Prostate gland (tissue), 2 donors: Measurements from ENCODE around the gene VASH2. TPM values are rescaled to one million over a fixed set of nuclear protein-coding genes. Genes with fewer than 3 reads are reported as not detected.
"Not testable (repeated sequence)": the region's sequence is repeated elsewhere in the genome, so short reads cannot be mapped to it uniquely, and the experiment has no call there.

Experiments used
- DNase-seq: peaks from one replicate; pipeline ENCODE4 v3.0.0-alpha.2; 2019; ENCODE audit warnings: low spot score
- H3K27ac ChIP-seq, 2 donors: fragments of 200-600 bp; sonication (generic); 2 replicates each; pipeline ENCODE4 v1.5.1; 2017 to 2019
- H3K27me3 ChIP-seq: fragments of 200-600 bp; sonication (generic); replicated peaks from 2 replicates; pipeline ENCODE4 v1.5.1; 2019; ENCODE audit not compliant: insufficient read depth
- H3K36me3 ChIP-seq, 2 donors: fragments of 200-600 bp; sonication (generic); 1 replicate in 1 of 2; 2 replicates in 1 of 2; pipeline versions ENCODE4 v1.5.1 to v1.8.1; 2017 to 2019
- H3K4me1 ChIP-seq: fragments of 200-600 bp; sonication (generic); replicated peaks from 2 replicates; pipeline ENCODE4 v1.5.1; 2019
- H3K4me3 ChIP-seq, 2 donors: fragments of 200-600 bp; sonication (generic); 2 replicates each; pipeline ENCODE4 v1.5.1; 2017 to 2019
- H3K9me3 ChIP-seq: fragments of 200-600 bp; sonication (generic); 2 replicates; pipeline ENCODE4 v1.5.1; 2017
- CTCF ChIP-seq, 4 experiments: fragments of 200-600 bp in 2 of 4; fragments of 450-650 bp in 2 of 4; sonication (generic) in 2 of 4; IDR thresholded peaks; 1 replicate in 3 of 4; 2 replicates in 1 of 4; pipeline ENCODE4 v1.5.1; 2016 to 2019; ENCODE audit warnings: antibody characterized with exemption in 4 of 4, mild to moderate bottlenecking in 2 of 4, moderate library complexity in 2 of 4
- POLR2A ChIP-seq: fragments of 450-650 bp; IDR thresholded peaks from one replicate; pipeline ENCODE4 v1.6.1; 2016; ENCODE audit warnings: antibody characterized with exemption, mild to moderate bottlenecking
- POLR2AphosphoS5 ChIP-seq: sonication (generic); formaldehyde crosslinking; IDR thresholded peaks from one replicate; pipeline ENCODE4 v1.6.1; 2017; ENCODE audit warnings: antibody characterized with exemption
- WGBS: methylation state at CpG from one replicate; pipeline ENCODE4 v1.1.5; 2018; 5-methylcytosine and 5-hydroxymethylcytosine counted together
- intact Hi-C: fragments of 100-400 bp; cut with DNase I; formaldehyde crosslinking; loops from one replicate; pipeline ENCODE4 v1.14.2; 2022
- total RNA-seq, 2 donors: library from RNA; depleted of rRNA; stranded (reverse); fragments of >200 nt; gene quantifications; one replicate each; pipeline ENCODE4 v1.1.0, GENCODE V29; 2016

Gene VASH2
- total RNA-seq, 2 donors from 2014 or later: 2.6 to 2.7 TPM

- H3K9me3 ChIP-seq: no peaks in the 10 kb centered on the region
- peak overlapping the region; percentile 91 to 93 for H3K27ac ChIP-seq
- H3K27me3 ChIP-seq: no peaks in the 10 kb centered on the region
- TF ChIP-seq CTCF (IDR thresholded peaks at IDR 0.05) (no peak), POLR2AphosphoS5 (no peak), POLR2A (no peak)
- no peak for DNase-seq
- intact Hi-C loops: no loop called here
- H3K4me3 ChIP-seq: peak overlapping the region; percentile 74 to 76
- H3K4me1 ChIP-seq: no peaks in the 10 kb centered on the region
- no peaks in the 10 kb centered on the region for H3K36me3 ChIP-seq
- WGBS: 14% methylated on average over 7 of the region's 7 CpGs
Observed at GRCh38 chr1:213014642-213015041, 64.3 kb downstream of the VASH2 start.

GRCh38 chr1:213015099-213016050 lies 65.0 kb downstream of the VASH2 start, which contains the start of gene ANGEL2:
TSS of gene ANGEL2 (minus strand) at chr1:213015867. CDS start at chr1:213015671, 196 bp downstream.
- H3K9me3 ChIP-seq: no peaks in the 10 kb centered on the region
- under 1% methylated on average over 66 of the region's 66 CpGs for WGBS
- intact Hi-C loops: no loop called here
- TF ChIP-seq POLR2AphosphoS5: peak; percentile 96
- no peak for TF ChIP-seq CTCF (IDR thresholded peaks at IDR 0.05)
- TF ChIP-seq POLR2A: peak; percentile 21
- peak within 1 kb of the TSS; percentile 91 to 93 for H3K27ac ChIP-seq
- peak; percentile 96 for DNase-seq
- H3K27me3 ChIP-seq: no peaks in the 10 kb centered on the region
- H3K4me1 ChIP-seq: no peaks in the 10 kb centered on the region
- H3K4me3 ChIP-seq: peak within 1 kb of the TSS; percentile 74 to 76
- H3K36me3 ChIP-seq: no peaks in the 10 kb centered on the region

GRCh38 chr1:213017447-213018273 lies 67.3 kb downstream of the VASH2 start:
- intact Hi-C loops: no loop called here
- no peaks in the 10 kb centered on the region for H3K36me3 ChIP-seq
- no peaks in the 10 kb centered on the region for H3K4me1 ChIP-seq
- DNase-seq: no peak
- no peak overlapping the region for H3K4me3 ChIP-seq
- no peak for TF ChIP-seq POLR2AphosphoS5
- 94% methylated on average over 9 of the region's 9 CpGs for WGBS
- no peak overlapping the region for H3K27ac ChIP-seq
- no peaks in the 10 kb centered on the region for H3K27me3 ChIP-seq
- H3K9me3 ChIP-seq: no peaks in the 10 kb centered on the region

- no peak for DNase-seq
- Histone ChIP-seq H3K4me1 (no peaks in the 10 kb centered on the region), H3K9me3 (no peaks in the 10 kb centered on the region), H3K36me3 (no peaks in the 10 kb centered on the region), H3K27me3 (no peaks in the 10 kb centered on the region), H3K4me3 (no peak overlapping the region), H3K27ac (no peak overlapping the region)
- intact Hi-C loops: no loop called here
- TF ChIP-seq POLR2AphosphoS5 (no peak), POLR2A (no peak), CTCF (IDR thresholded peaks at IDR 0.05) (no peak)
- 93% methylated on average over 4 of the region's 4 CpGs for WGBS
Observed at GRCh38 chr1:213019450-213019849, 69.1 kb downstream of the VASH2 start.

- TF ChIP-seq CTCF (IDR thresholded peaks at IDR 0.05): no peak
- TF ChIP-seq POLR2AphosphoS5: no peak
- no peak for TF ChIP-seq POLR2A
- no peak for DNase-seq
- Histone ChIP-seq H3K27ac (no peak overlapping the region), H3K27me3 (no peaks in the 10 kb centered on the region), H3K4me3 (no peak overlapping the region), H3K4me1 (no peaks in the 10 kb centered on the region), H3K9me3 (no peaks in the 10 kb centered on the region), H3K36me3 (no peaks in the 10 kb centered on the region)
- intact Hi-C loops: no loop called here
- 95% methylated on average over 3 of the region's 3 CpGs for WGBS
Observed at GRCh38 chr1:213020016-213020415, 69.7 kb downstream of the VASH2 start.

GRCh38 chr1:213027024-213027423 lies 76.7 kb downstream of the VASH2 start:
- H3K27me3 ChIP-seq, H3K27ac ChIP-seq, H3K36me3 ChIP-seq, DNase-seq, H3K4me3 ChIP-seq, H3K4me1 ChIP-seq, H3K9me3 ChIP-seq, intact Hi-C loops: not testable (repeated sequence)
- 84% methylated on average over 3 of the region's 3 CpGs for WGBS
